ENCODE results near the gene EVA1A.

The EVA1A gene

DNA sequence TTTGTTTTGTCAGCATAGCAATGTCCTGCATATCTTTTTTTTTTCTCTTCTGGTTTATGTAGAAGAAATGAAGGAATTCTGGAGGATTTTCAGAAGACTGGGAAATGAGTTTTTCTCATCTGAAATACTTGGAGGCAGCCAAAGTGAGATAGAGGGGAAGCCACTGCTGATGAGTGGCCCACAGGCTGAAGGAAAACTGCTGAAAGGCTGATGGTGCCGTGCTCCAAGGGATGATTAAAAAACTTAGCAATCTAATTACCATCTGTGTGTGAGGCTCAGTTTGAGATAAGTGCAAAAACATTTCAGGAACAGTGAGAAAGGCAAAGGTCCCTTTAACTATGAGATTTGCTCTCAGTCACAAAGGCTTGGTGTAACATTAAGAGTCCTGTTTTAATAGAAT, 98.5 kb downstream of the EVA1A start:
- H3K4me1 ChIP-seq (ENCODE audit: insufficient read depth, low read length), result peaks cover 22% of the 10 kb centered on the region
- no peaks in the 10 kb centered on the region for H3K36me3 ChIP-seq (ENCODE audit: insufficient read depth, low read length)
- DNase-seq, result no peak
- H3K79me2 ChIP-seq (ENCODE audit: insufficient read depth, low read length), result no peaks in the 10 kb centered on the region
- H4K20me1 ChIP-seq (ENCODE audit: insufficient read depth, low read length), result no peaks in the 10 kb centered on the region
- H2AFZ ChIP-seq (ENCODE audit: low read depth, low read length), result no peak overlapping the region
- TF ChIP-seq, protein P1, sequence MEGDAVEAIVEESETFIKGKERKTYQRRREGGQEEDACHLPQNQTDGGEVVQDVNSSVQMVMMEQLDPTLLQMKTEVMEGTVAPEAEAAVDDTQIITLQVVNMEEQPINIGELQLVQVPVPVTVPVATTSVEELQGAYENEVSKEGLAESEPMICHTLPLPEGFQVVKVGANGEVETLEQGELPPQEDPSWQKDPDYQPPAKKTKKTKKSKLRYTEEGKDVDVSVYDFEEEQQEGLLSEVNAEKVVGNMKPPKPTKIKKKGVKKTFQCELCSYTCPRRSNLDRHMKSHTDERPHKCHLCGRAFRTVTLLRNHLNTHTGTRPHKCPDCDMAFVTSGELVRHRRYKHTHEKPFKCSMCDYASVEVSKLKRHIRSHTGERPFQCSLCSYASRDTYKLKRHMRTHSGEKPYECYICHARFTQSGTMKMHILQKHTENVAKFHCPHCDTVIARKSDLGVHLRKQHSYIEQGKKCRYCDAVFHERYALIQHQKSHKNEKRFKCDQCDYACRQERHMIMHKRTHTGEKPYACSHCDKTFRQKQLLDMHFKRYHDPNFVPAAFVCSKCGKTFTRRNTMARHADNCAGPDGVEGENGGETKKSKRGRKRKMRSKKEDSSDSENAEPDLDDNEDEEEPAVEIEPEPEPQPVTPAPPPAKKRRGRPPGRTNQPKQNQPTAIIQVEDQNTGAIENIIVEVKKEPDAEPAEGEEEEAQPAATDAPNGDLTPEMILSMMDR (IDR thresholded peaks at IDR 0.05; ENCODE audit: borderline replicate concordance, extremely low read depth, low read length, poor library complexity, severe bottlenecking), result no peak
- no peak for TF ChIP-seq EZH2 (IDR thresholded peaks at IDR 0.05; ENCODE audit: borderline replicate concordance, low read depth, low read length, severe bottlenecking)
- no peak overlapping the region for H3K9ac ChIP-seq (ENCODE audit: low read depth, low read length)
- H3K4me3 ChIP-seq (ENCODE audit: low read depth in 1 of 2, low read length in 2 of 2), result no peak overlapping the region
- H3K27ac ChIP-seq (ENCODE audit: low read length), result no peak overlapping the region
- no peaks in the 10 kb centered on the region for H3K9me3 ChIP-seq (ENCODE audit: insufficient read depth, low read length, severe bottlenecking)
- H3K27me3 ChIP-seq (ENCODE audit: insufficient read depth, low read length, poor library complexity), result no peaks in the 10 kb centered on the region
- ATAC-seq (ENCODE audit: insufficient read depth, low read depth), result no peak
- H3K4me2 ChIP-seq (ENCODE audit: insufficient read depth, low read length), result no peak overlapping the region

DNA sequence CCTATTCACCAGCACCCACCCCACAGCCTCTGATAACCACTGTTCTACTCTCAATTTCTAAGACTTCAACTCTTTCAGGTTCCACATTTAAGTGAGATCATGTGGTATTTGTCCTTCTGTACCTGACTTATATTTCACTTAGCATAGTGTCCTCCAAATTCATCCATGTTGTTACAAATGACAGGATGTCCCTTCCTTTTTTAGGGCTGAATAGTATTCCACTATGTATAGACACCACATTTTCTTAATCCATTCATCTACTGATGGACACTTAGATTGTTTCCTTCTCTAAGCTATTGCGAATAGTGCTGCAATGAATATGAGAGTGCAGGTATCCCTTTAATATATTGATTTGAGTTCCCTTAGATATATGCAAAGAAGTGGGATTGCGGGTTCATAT, 100.1 kb downstream of the EVA1A start:
- H3K79me2 ChIP-seq (ENCODE audit: insufficient read depth, low read length), result no peaks in the 10 kb centered on the region
- no peaks in the 10 kb centered on the region for H3K27me3 ChIP-seq (ENCODE audit: insufficient read depth, low read length, poor library complexity)
- H3K27ac ChIP-seq (ENCODE audit: low read length), result no peak overlapping the region
- H4K20me1 ChIP-seq (ENCODE audit: insufficient read depth, low read length), result no peaks in the 10 kb centered on the region
- no peak overlapping the region for H3K4me2 ChIP-seq (ENCODE audit: insufficient read depth, low read length)
- H3K4me1 ChIP-seq (ENCODE audit: insufficient read depth, low read length), result peaks cover 12% of the 10 kb centered on the region
- no peaks in the 10 kb centered on the region for H3K36me3 ChIP-seq (ENCODE audit: insufficient read depth, low read length)
- no peak overlapping the region for H2AFZ ChIP-seq (ENCODE audit: low read depth, low read length)
- no peak overlapping the region for H3K9ac ChIP-seq (ENCODE audit: low read depth, low read length)
- H3K9me3 ChIP-seq (ENCODE audit: insufficient read depth, low read length, severe bottlenecking), result no peaks in the 10 kb centered on the region
- H3K4me3 ChIP-seq (ENCODE audit: low read depth in 1 of 2, low read length in 2 of 2), result no peak overlapping the region
- no peak for TF ChIP-seq EZH2 (IDR thresholded peaks at IDR 0.05; ENCODE audit: borderline replicate concordance, low read depth, low read length, severe bottlenecking)
- TF ChIP-seq, protein P1 (IDR thresholded peaks at IDR 0.05; ENCODE audit: borderline replicate concordance, extremely low read depth, low read length, poor library complexity, severe bottlenecking), result no peak
- DNase-seq (no peak), ATAC-seq (ENCODE audit: insufficient read depth, low read depth) (no peak)

DNA sequence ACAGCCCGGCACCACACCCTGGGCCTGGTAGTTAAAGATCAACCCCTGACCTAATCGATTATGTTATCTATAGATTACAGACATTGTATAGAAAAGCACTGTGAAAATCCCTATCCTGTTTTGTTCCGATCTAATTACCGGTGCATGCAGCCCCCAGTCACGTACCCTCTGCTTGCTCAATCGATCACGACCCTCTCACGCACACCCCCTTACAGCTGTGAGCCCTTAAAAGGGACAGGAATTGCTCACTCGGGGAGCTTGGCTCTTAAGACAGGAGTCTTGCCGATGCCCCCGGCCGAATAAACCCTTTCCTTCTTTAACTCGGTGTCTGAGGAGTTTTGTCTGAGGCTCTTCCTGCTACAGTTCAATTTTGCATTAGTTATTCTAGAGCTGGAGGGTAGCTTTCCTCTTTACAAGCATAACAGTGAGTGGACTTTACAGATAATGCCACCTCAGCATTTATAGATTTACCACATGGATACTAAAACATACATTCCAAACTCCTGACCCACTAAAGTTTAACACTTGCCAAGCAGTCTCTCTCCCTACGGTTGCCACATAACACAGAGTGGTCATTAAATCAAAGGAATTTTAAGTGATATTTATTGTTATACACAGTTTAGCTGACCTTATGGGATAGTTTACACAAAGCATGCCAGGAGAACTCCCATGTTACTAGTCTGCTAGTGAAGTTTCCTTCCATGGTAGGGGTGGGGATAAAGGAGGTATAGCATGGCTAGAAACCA, 101.0 kb downstream of the EVA1A start:
- TF ChIP-seq, protein P1 (IDR thresholded peaks at IDR 0.05; ENCODE audit: borderline replicate concordance, extremely low read depth, low read length, poor library complexity, severe bottlenecking), result no peak
- TF ChIP-seq EZH2 (IDR thresholded peaks at IDR 0.05; ENCODE audit: borderline replicate concordance, low read depth, low read length, severe bottlenecking), result no peak
- H4K20me1 ChIP-seq (ENCODE audit: insufficient read depth, low read length), result no peaks in the 10 kb centered on the region
- no peak for DNase-seq
- no peaks in the 10 kb centered on the region for H3K36me3 ChIP-seq (ENCODE audit: insufficient read depth, low read length)
- peaks cover 4% of the 10 kb centered on the region for H3K4me1 ChIP-seq (ENCODE audit: insufficient read depth, low read length)
- H3K4me2 ChIP-seq (ENCODE audit: insufficient read depth, low read length), result no peak overlapping the region
- H3K4me3 ChIP-seq (ENCODE audit: low read depth in 1 of 2, low read length in 2 of 2), result no peak overlapping the region
- H2AFZ ChIP-seq (ENCODE audit: low read depth, low read length), result no peak overlapping the region
- H3K27me3 ChIP-seq (ENCODE audit: insufficient read depth, low read length, poor library complexity), result no peaks in the 10 kb centered on the region
- H3K27ac ChIP-seq (ENCODE audit: low read length), result no peak overlapping the region
- no peak overlapping the region for H3K9ac ChIP-seq (ENCODE audit: low read depth, low read length)
- H3K79me2 ChIP-seq (ENCODE audit: insufficient read depth, low read length), result no peaks in the 10 kb centered on the region
- H3K9me3 ChIP-seq (ENCODE audit: insufficient read depth, low read length, severe bottlenecking), result no peaks in the 10 kb centered on the region
- ATAC-seq (ENCODE audit: insufficient read depth, low read depth), result no peak
